ENCODE data around the gene THEM4. TPM values are rescaled to one million over a fixed set of nuclear protein-coding genes. Genes with fewer than 3 reads are reported as not detected.

The THEM4 gene
- total and polyA plus RNA-seq, 10 donors = 10.1 to 46.3 (median 15.5) TPM

DNA sequence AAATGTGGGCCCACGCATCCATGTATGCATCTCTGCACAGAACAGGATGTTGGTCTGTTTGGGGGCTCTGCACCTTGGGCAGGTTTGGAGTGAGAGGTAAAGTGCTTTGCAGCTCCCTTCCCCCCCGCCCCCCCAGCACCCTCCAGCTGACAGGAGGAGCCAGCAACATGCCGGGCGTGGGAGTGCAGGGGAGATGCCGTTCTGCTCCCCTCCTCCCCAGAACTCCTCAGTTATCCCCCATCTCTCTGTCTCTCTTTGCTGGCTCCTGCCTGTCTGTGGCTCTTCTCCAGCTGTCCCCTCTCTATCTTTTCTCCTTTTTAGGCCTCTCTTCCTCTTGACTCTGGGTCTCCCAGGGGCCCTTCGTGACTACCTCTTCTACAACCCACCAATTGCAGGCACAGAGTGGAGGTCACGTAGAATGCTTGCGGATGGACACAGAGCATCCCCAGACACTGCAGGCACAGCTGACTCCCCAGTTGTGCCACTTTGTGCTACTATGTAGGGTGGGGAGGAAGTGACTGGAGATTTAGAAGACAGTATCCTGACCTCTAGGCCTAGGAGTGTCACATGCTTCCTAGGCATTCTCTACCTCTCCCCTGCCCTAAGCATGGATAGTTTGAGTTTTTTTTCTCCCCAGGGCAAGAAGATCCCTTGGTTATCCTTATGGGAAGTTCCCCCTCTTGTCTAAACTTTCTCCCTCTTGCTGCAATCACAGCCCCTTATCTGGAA lies 76.0 kb downstream of the THEM4 start:
- DNase-seq = no peak
- Histone ChIP-seq H3K27ac (peak overlapping the region in 1 of 8 donors; percentile 14), H3K4me3 (no peak overlapping the region), H3K9me3 (no peaks in the 10 kb centered on the region), H3K27me3 (replicated peaks in 1 of 7) (peaks cover 0 to 19% (median 12%) of the 10 kb centered on the region in 7 donors), H3K4me1 (peaks cover 6 to 60% (median 37%) of the 10 kb centered on the region in 6 donors), H3K36me3 (no peaks in the 10 kb centered on the region)
- 80 to 86% (median 81%) methylated on average over 8 of the region's 8 CpGs for WGBS, 5 donors
- intact Hi-C loops (cut with DNase I; ENCODE audit: low total_unique reads) = loop anchor here (10.0 kb wide), 1 partner anchor 239 kb away; no protein-coding TSS in a partner anchor
- TF ChIP-seq POLR2A (IDR thresholded peaks at IDR 0.05) (no peak), POLR2AphosphoS5 (IDR thresholded peaks at IDR 0.05) (no peak)
- TF ChIP-seq, protein P1, sequence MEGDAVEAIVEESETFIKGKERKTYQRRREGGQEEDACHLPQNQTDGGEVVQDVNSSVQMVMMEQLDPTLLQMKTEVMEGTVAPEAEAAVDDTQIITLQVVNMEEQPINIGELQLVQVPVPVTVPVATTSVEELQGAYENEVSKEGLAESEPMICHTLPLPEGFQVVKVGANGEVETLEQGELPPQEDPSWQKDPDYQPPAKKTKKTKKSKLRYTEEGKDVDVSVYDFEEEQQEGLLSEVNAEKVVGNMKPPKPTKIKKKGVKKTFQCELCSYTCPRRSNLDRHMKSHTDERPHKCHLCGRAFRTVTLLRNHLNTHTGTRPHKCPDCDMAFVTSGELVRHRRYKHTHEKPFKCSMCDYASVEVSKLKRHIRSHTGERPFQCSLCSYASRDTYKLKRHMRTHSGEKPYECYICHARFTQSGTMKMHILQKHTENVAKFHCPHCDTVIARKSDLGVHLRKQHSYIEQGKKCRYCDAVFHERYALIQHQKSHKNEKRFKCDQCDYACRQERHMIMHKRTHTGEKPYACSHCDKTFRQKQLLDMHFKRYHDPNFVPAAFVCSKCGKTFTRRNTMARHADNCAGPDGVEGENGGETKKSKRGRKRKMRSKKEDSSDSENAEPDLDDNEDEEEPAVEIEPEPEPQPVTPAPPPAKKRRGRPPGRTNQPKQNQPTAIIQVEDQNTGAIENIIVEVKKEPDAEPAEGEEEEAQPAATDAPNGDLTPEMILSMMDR (IDR thresholded peaks at IDR 0.05 in 8 of 11, conservative IDR thresholded peaks at IDR 0.05 in 3 of 11) = no peak

DNA sequence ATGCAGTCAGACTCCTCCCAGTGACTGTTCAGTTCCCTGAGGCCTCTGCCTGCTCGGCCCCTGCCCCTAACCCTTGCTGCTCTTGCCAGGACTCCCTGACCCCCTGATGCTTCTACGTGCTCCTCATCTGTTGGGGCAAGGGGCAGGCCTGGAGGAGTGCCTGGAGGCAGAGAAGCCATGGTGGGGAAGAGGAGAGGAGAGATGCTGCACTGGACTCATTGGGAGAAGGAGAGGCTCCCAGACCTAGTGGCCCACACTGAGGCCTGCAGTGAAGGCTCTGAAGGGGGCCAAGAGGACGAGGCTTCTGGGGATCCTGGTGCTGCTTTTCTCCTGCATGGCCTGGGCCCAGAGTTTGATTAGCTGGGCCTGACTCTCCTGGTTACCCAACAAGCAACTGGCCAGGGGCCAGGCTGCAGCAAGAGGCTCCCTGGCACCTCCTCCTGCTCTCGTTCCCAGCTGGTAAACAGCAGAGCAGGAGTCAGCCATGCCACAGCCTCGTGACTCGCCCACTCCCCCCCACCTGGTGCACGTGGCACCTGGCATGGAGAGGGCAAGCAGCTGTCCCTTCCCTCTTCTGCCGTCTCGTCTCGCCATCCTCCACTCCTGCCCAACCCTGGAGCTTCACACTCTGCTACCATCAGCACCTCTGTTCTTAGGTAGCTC lies 76.9 kb downstream of the THEM4 start:
- H3K36me3 ChIP-seq = no peaks in the 10 kb centered on the region
- TF ChIP-seq POLR2AphosphoS5 (IDR thresholded peaks at IDR 0.05) (no peak), POLR2A (IDR thresholded peaks at IDR 0.05) (no peak)
- H3K9me3 ChIP-seq = no peaks in the 10 kb centered on the region
- H3K4me3 ChIP-seq = no peak overlapping the region
- H3K4me1 ChIP-seq = peaks cover 6 to 60% (median 35%) of the 10 kb centered on the region in 6 donors
- DNase-seq = no peak
- H3K27me3 ChIP-seq (replicated peaks in 1 of 7) = peaks cover 0 to 19% (median 4%) of the 10 kb centered on the region in 7 donors
- H3K27ac ChIP-seq = peak overlapping the region in 1 of 8 donors; percentile 14
- intact Hi-C loops (cut with DNase I; ENCODE audit: low total_unique reads) = loop anchor here (10.0 kb wide), 1 partner anchor 238 kb away; no protein-coding TSS in a partner anchor
- 61 to 78% (median 74%) methylated on average over 9 to 10 of the region's 10 CpGs for WGBS, 5 donors

DNA sequence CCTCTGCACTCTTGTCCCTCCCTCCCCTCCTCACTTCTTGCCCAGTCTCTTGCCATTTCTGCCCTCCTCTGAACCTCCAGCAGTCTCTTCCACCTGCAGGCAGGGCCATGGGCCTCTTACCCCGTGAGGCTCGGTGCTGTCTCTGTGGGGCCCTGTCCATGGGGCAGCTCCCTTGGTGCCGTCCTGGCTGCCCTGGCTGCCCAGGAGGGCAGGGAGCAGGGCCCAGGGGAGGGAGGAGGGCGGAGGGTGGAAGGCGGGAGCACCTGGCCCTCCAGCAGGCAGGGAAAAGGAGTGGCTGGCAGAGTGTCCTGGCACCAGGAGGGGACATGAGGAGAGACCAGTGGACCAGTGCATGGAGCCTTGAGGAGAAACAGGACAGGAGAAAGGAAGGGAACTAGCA lies 77.7 kb downstream of the THEM4 start, which contains the start of gene RORC:
Gene RORC, minus strand, starts transcription at position 198 of the 400 bp plus-strand sequence. Its CDS starts 38 bp downstream, at position 160.
- intact Hi-C loops (cut with DNase I; ENCODE audit: low total_unique reads) = loop anchor here (10.0 kb wide), 1 partner anchor 237 kb away; no protein-coding TSS in a partner anchor
- H3K36me3 ChIP-seq = no peaks in the 10 kb centered on the region
- TF ChIP-seq POLR2AphosphoS5 (IDR thresholded peaks at IDR 0.05) (no peak), POLR2A (IDR thresholded peaks at IDR 0.05) (no peak)
- TF ChIP-seq, protein P1 (IDR thresholded peaks at IDR 0.05 in 8 of 11, conservative IDR thresholded peaks at IDR 0.05 in 3 of 11) = no peak
- 74 to 96% (median 86%) methylated on average over 5 of the region's 5 CpGs for WGBS, 5 donors
- peak within 1 kb of the TSS in 1 of 8 donors; percentile 19 for H3K4me3 ChIP-seq
- no peaks in the 10 kb centered on the region for H3K9me3 ChIP-seq
- peaks cover 0 to 18% (median 0%) of the 10 kb centered on the region in 7 donors for H3K27me3 ChIP-seq (replicated peaks in 1 of 7)
- peaks cover 6 to 56% (median 29%) of the 10 kb centered on the region in 6 donors for H3K4me1 ChIP-seq
- H3K27ac ChIP-seq = peak within 1 kb of the TSS in 3 of 8 donors; percentile 4 to 65 (median 14)
- no peak for DNase-seq

DNA sequence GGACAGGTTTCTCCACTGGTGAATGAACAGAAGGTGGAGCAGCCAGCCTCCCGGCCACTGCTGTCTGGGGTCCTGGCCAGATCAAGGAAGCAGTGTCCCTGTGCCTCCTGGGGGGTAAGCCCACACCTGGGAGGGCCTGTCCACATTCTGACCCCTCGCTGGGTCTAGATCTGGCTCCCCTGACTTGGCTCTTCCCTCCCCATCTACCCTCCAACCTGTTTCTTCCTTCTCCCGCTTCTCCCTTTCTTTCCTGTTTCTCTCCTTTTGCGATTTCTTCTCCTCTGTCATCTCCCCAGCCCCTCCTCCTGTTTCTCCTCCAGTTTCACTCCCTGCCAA lies 78.1 kb downstream of the THEM4 start:
- DNase-seq = no peak
- H3K36me3 ChIP-seq = no peaks in the 10 kb centered on the region
- peaks cover 6 to 53% (median 29%) of the 10 kb centered on the region in 6 donors for H3K4me1 ChIP-seq
- intact Hi-C loops (cut with DNase I; ENCODE audit: low total_unique reads) = loop anchor here (10.0 kb wide), 1 partner anchor 236 kb away; no protein-coding TSS in a partner anchor
- H3K9me3 ChIP-seq = no peaks in the 10 kb centered on the region
- peaks cover 0 to 19% (median 0%) of the 10 kb centered on the region in 7 donors for H3K27me3 ChIP-seq (replicated peaks in 1 of 7)
- H3K27ac ChIP-seq = peak overlapping the region in 3 of 8 donors; percentile 4 to 65 (median 14)
- peak overlapping the region in 1 of 8 donors; percentile 19 for H3K4me3 ChIP-seq
- 73 to 91% (median 78%) methylated on average over 4 of the region's 4 CpGs for WGBS, 5 donors
- TF ChIP-seq, protein P1 (IDR thresholded peaks at IDR 0.05 in 8 of 11, conservative IDR thresholded peaks at IDR 0.05 in 3 of 11) = no peak
- TF ChIP-seq POLR2AphosphoS5 (IDR thresholded peaks at IDR 0.05) (no peak), POLR2A (IDR thresholded peaks at IDR 0.05) (no peak)
